Measurements from ENCODE around the gene ULBP1. TPM values are rescaled to one million over a fixed set of nuclear protein-coding genes. Genes with fewer than 3 reads are reported as not detected.

The ULBP1 gene
- total RNA-seq, 2 experiments from 2014 or later, result 2.5 to 2.7 TPM

- intact Hi-C loops (cut with micrococcal nuclease), result no loop called here
- Mint-ChIP-seq H3K27ac (no peak overlapping the region), H3K27me3 (peaks cover 67% of the 10 kb centered on the region), H3K9me3 (peaks cover 1% of the 10 kb centered on the region), H3K36me3 (ENCODE audit: low read depth) (no peaks in the 10 kb centered on the region), H3K4me1 (ENCODE audit: low read depth) (no peaks in the 10 kb centered on the region), H3K4me3 (no peak overlapping the region)
- no peak for TF ChIP-seq CTCF (IDR thresholded peaks at IDR 0.05)
- DNase-seq, result no peak
- ATAC-seq, result no peak
- ChIA-PET CTCF (interaction anchor here (1.2 kb wide), 1 partner anchor 33 kb away, joined by 3 read pairs; no protein-coding TSS in a partner anchor), POLR2A (no interaction called here)
These were observed 19.4 kb downstream of the ULBP1 start for GRCh38 chr6:149983145-149983544.

GRCh38 chr6:149984773-149985172, 21.0 kb downstream of the ULBP1 start:
- TF ChIP-seq CTCF (IDR thresholded peaks at IDR 0.05), result no peak
- H3K9me3 Mint-ChIP-seq, result peaks cover 8% of the 10 kb centered on the region
- ATAC-seq (no peak), DNase-seq (no peak)
- no peak overlapping the region for H3K27ac Mint-ChIP-seq
- CTCF ChIA-PET, result no interaction called here
- H3K4me1 Mint-ChIP-seq (ENCODE audit: low read depth), result peaks cover 7% of the 10 kb centered on the region
- POLR2A ChIA-PET, result no interaction called here
- no peak overlapping the region for H3K4me3 Mint-ChIP-seq
- intact Hi-C loops (cut with micrococcal nuclease), result no loop called here
- peaks cover 72% of the 10 kb centered on the region for H3K27me3 Mint-ChIP-seq
- H3K36me3 Mint-ChIP-seq (ENCODE audit: low read depth), result peaks cover 4% of the 10 kb centered on the region

- H3K27me3 Mint-ChIP-seq, result peaks cover 75% of the 10 kb centered on the region
- TF ChIP-seq CTCF (IDR thresholded peaks at IDR 0.05), result no peak
- ChIA-PET CTCF (no interaction called here), POLR2A (no interaction called here)
- peaks cover 8% of the 10 kb centered on the region for H3K9me3 Mint-ChIP-seq
- ATAC-seq (no peak), DNase-seq (no peak)
- intact Hi-C loops (cut with micrococcal nuclease), result no loop called here
- H3K4me1 Mint-ChIP-seq (ENCODE audit: low read depth), result peaks cover 14% of the 10 kb centered on the region
- no peak overlapping the region for H3K4me3 Mint-ChIP-seq
- H3K27ac Mint-ChIP-seq, result no peak overlapping the region
- H3K36me3 Mint-ChIP-seq (ENCODE audit: low read depth), result peaks cover 4% of the 10 kb centered on the region
These were observed 21.8 kb downstream of the ULBP1 start for GRCh38 chr6:149985481-149985937.

GRCh38 chr6:149987602-149988107, 23.9 kb downstream of the ULBP1 start:
- Mint-ChIP-seq H3K4me3 (no peak overlapping the region), H3K27me3 (peaks cover 78% of the 10 kb centered on the region), H3K9me3 (peaks cover 8% of the 10 kb centered on the region), H3K4me1 (ENCODE audit: low read depth) (peaks cover 24% of the 10 kb centered on the region), H3K27ac (no peak overlapping the region), H3K36me3 (ENCODE audit: low read depth) (peaks cover 4% of the 10 kb centered on the region)
- ChIA-PET POLR2A (no interaction called here), CTCF (no interaction called here)
- ATAC-seq (no peak), DNase-seq (no peak)
- intact Hi-C loops (cut with micrococcal nuclease), result no loop called here
- TF ChIP-seq CTCF (IDR thresholded peaks at IDR 0.05), result no peak

- H3K4me3 Mint-ChIP-seq, result no peak overlapping the region
- ChIA-PET CTCF (no interaction called here), POLR2A (interaction anchor here (0.9 kb wide), 1 partner anchor 12 kb away, joined by 3 read pairs; no protein-coding TSS in a partner anchor)
- H3K27me3 Mint-ChIP-seq, result peaks cover 80% of the 10 kb centered on the region
- peaks cover 24% of the 10 kb centered on the region for H3K4me1 Mint-ChIP-seq (ENCODE audit: low read depth)
- H3K36me3 Mint-ChIP-seq (ENCODE audit: low read depth), result peaks cover 4% of the 10 kb centered on the region
- no peak overlapping the region for H3K27ac Mint-ChIP-seq
- no peak for TF ChIP-seq CTCF (IDR thresholded peaks at IDR 0.05)
- no peak for DNase-seq
- H3K9me3 Mint-ChIP-seq, result peaks cover 8% of the 10 kb centered on the region
- no peak for ATAC-seq
- intact Hi-C loops (cut with micrococcal nuclease), result no loop called here
These were observed 25.0 kb downstream of the ULBP1 start for GRCh38 chr6:149988550-149989346.
